WTC11 (cell line): ENCODE data around the gene CHST7.

Experiments
- ATF2 ChIP-seq: sonication (generic); formaldehyde crosslinking; IDR thresholded peaks from 2 replicates; pipeline ENCODE4 v1.8.1; 2022; ENCODE audit warnings: low read depth, missing genetic modification reagents, borderline replicate concordance
- CTCF ChIP-seq: fragments of 200-600 bp; IDR thresholded peaks from 2 replicates; pipeline ENCODE4 v1.8.0; 2022; ENCODE audit warnings: antibody characterized with exemption
- ESRRA ChIP-seq: sonication (generic); formaldehyde crosslinking; IDR thresholded peaks from 2 replicates; pipeline ENCODE4 v1.8.1; 2022; ENCODE audit warnings: mild to moderate bottlenecking, missing genetic modification reagents, borderline replicate concordance
- KAT7 ChIP-seq: sonication (generic); formaldehyde crosslinking; IDR thresholded peaks from 2 replicates; pipeline ENCODE4 v1.8.1; 2023; ENCODE audit warnings: missing genetic modification reagents, mild to moderate bottlenecking, borderline replicate concordance
- SMAD4 ChIP-seq: sonication (generic); formaldehyde crosslinking; IDR thresholded peaks from 2 replicates; pipeline ENCODE4 v1.8.0; 2022; ENCODE audit warnings: mild to moderate bottlenecking, missing genetic modification reagents
- TCF7 ChIP-seq: sonication (generic); formaldehyde crosslinking; IDR thresholded peaks from 2 replicates; pipeline ENCODE4 v1.8.0; 2022; ENCODE audit warnings: mild to moderate bottlenecking, low read depth, missing genetic modification reagents, moderate library complexity
- ZNF263 ChIP-seq: sonication (generic); formaldehyde crosslinking; IDR thresholded peaks from 2 replicates; pipeline ENCODE4 v1.8.1; 2022; ENCODE audit warnings: low read depth, mild to moderate bottlenecking, moderate library complexity, missing genetic modification reagents
- ZNF425 ChIP-seq: fragments of 250-450 bp; sonication (Bioruptor Pico); conservative IDR thresholded peaks from 2 replicates; pipeline ENCODE4 v1.9.0; 2021; ENCODE audit warnings: mild to moderate bottlenecking

GRCh38 chrX:46597771-46598170 is 24.2 kb downstream of the CHST7 start:
- TF ChIP-seq ESRRA (CRISPR knock-in tag) (no peak), KAT7 (CRISPR knock-in tag) (no peak), CTCF (no peak), ATF2 (CRISPR knock-in tag) (no peak), ZNF425 (CRISPR knock-in tag) (no peak), TCF7 (CRISPR knock-in tag) (no peak), ZNF263 (no peak), SMAD4 (CRISPR knock-in tag) (no peak)
